Gastroesophageal sphincter (tissue), 4 donors: ENCODE results near the gene JDP2. TPM values are rescaled to one million over a fixed set of nuclear protein-coding genes. Genes with fewer than 3 reads are reported as not detected.

Source experiments
- ATAC-seq: fragments of 150-250 bp; one replicate; pipeline ENCODE4 v1.9.1; 2016; ENCODE audit warnings: mild to moderate bottlenecking, moderate library complexity
- H3K27ac ChIP-seq, 4 donors: fragments of 200-600 bp; sonication (generic) in 3 of 4; 1 replicate in 3 of 4; 2 replicates in 1 of 4; pipeline ENCODE4 v1.5.1; 2016 to 2019
- H3K27me3 ChIP-seq: fragments of 200-600 bp; sonication (generic); one replicate; pipeline ENCODE4 v1.5.1; 2019
- H3K36me3 ChIP-seq, 2 donors: fragments of 200-600 bp; sonication (generic); one replicate each; pipeline ENCODE4 v1.5.1; 2019; ENCODE audit warnings: control low read depth in 1 of 2
- H3K4me1 ChIP-seq, 3 donors: fragments of 200-600 bp; sonication (generic); 1 replicate in 2 of 3; 2 replicates in 1 of 3; pipeline ENCODE4 v1.5.1; 2016 to 2019; ENCODE audit warnings: control low read depth in 2 of 3
- H3K4me3 ChIP-seq, 2 donors: fragments of 200-600 bp; sonication (generic); one replicate each; pipeline ENCODE4 v1.5.1; 2019; ENCODE audit warnings: mild to moderate bottlenecking in 1 of 2, moderate library complexity in 1 of 2
- H3K9me3 ChIP-seq, 3 donors: fragments of 200-600 bp; sonication (generic); one replicate each; pipeline ENCODE4 v1.5.1; 2017 to 2019; ENCODE audit warnings: control low read depth in 2 of 3
- CTCF ChIP-seq, 4 experiments: fragments of 200-600 bp in 2 of 4; fragments of 450-650 bp in 2 of 4; sonication (generic) in 1 of 4; IDR thresholded peaks; one replicate each; pipeline ENCODE4 v1.5.1; 2017 to 2019; ENCODE audit warnings: antibody characterized with exemption in 4 of 4, mild to moderate bottlenecking in 2 of 4, moderate library complexity in 2 of 4
- EP300 ChIP-seq: sonication (generic); formaldehyde crosslinking; IDR thresholded peaks from one replicate; pipeline ENCODE4 v1.6.1; 2017; ENCODE audit warnings: antibody characterized with exemption, mild to moderate bottlenecking
- POLR2A ChIP-seq, 2 donors: fragments of 450-650 bp; IDR thresholded peaks; one replicate each; pipeline ENCODE4 v1.6.1; 2017; ENCODE audit warnings: antibody characterized with exemption in 2 of 2, mild to moderate bottlenecking in 2 of 2, moderate library complexity in 1 of 2
- POLR2AphosphoS5 ChIP-seq: sonication (generic); formaldehyde crosslinking; IDR thresholded peaks from one replicate; pipeline ENCODE4 v1.6.1; 2017; ENCODE audit warnings: antibody characterized with exemption
- WGBS, 2 donors: methylation state at CpG; one replicate each; pipeline ENCODE4 v1.1.5; 2018; ENCODE audit warnings: low coverage in 1 of 2; 5-methylcytosine and 5-hydroxymethylcytosine counted together
- total RNA-seq, 4 donors: library from RNA; depleted of rRNA; stranded (reverse); fragments of >200 nt; gene quantifications; one replicate each; pipeline ENCODE4 v1.1.0, GENCODE V29; 2016

JDP2 gene
- 10 to 100 TPM; 55.6 to 90.0 (median 70.8) TPM for total RNA-seq

GRCh38 chr14:75427482-75428229, at the start of gene JDP2:
Gene JDP2, plus strand, starts transcription at chr14:75428022. Its CDS starts 9,899 bp downstream, at chr14:75437921.
- peak within 1 kb of the TSS; percentile 95 to 97 (median 96) for H3K27ac ChIP-seq
- no CpG with 5 or more reads among the region's 93 CpGs for whole genome bisulfite sequencing, 2 donors
- H3K27me3 ChIP-seq = no peaks in the 10 kb centered on the region
- no peaks in the 10 kb centered on the region for H3K9me3 ChIP-seq
- peaks cover 0 to 57% (median 29%) of the 10 kb centered on the region in 3 donors for H3K4me1 ChIP-seq
- TF ChIP-seq CTCF (IDR thresholded peaks at IDR 0.05) = peak in 3 of 4 experiments; percentile 37 to 61 (median 54)
- peak; percentile 96 for TF ChIP-seq POLR2AphosphoS5
- no peak for TF ChIP-seq EP300
- TF ChIP-seq POLR2A (IDR thresholded peaks at IDR 0.05) = peak; percentile 87 to 88
- peak within 1 kb of the TSS; percentile 79 to 90 for H3K4me3 ChIP-seq
- peak; percentile 93 for ATAC-seq
- peaks cover 0 to 7% of the 10 kb centered on the region in 2 donors for H3K36me3 ChIP-seq

GRCh38 chr14:75379246-75379929, 48.4 kb upstream of the JDP2 start:
- no peak for ATAC-seq

GRCh38 chr14:75379930-75380270, 47.9 kb upstream of the JDP2 start:
- Histone ChIP-seq H3K27ac (no peak overlapping the region), H3K9me3 (no peaks in the 10 kb centered on the region), H3K4me1 (peaks cover 0 to 10% (median 0%) of the 10 kb centered on the region in 3 donors), H3K36me3 (no peaks in the 10 kb centered on the region), H3K27me3 (no peaks in the 10 kb centered on the region), H3K4me3 (no peak overlapping the region)
- ATAC-seq = no peak
- TF ChIP-seq CTCF (IDR thresholded peaks at IDR 0.05) (no peak), EP300 (no peak), POLR2AphosphoS5 (no peak), POLR2A (IDR thresholded peaks at IDR 0.05) (no peak)
- WGBS, 2 donors = 100% methylated on average over 1 of the region's 1 CpG; no CpG with 5 or more reads in 1 of the 2 donors

More at GRCh38 chr14:75379246-75379929, 48.4 kb upstream of the JDP2 start:
- Histone ChIP-seq H3K9me3 (no peaks in the 10 kb centered on the region), H3K27me3 (no peaks in the 10 kb centered on the region), H3K4me1 (peaks cover 0 to 10% (median 0%) of the 10 kb centered on the region in 3 donors), H3K36me3 (no peaks in the 10 kb centered on the region), H3K27ac (no peak overlapping the region), H3K4me3 (no peak overlapping the region)
- no peak for TF ChIP-seq POLR2A (IDR thresholded peaks at IDR 0.05)
- TF ChIP-seq POLR2AphosphoS5 = no peak
- TF ChIP-seq CTCF (IDR thresholded peaks at IDR 0.05) = no peak
- TF ChIP-seq EP300 = no peak
- 93% methylated on average over 3 of the region's 4 CpGs; no CpG with 5 or more reads in 1 of the 2 donors for WGBS, 2 donors

- 13 to 47% methylated on average over 1 to 2 of the region's 2 CpGs for WGBS, 2 donors
- no peaks in the 10 kb centered on the region for H3K9me3 ChIP-seq
- H3K27me3 ChIP-seq = no peaks in the 10 kb centered on the region
- H3K4me3 ChIP-seq = no peak overlapping the region
- ATAC-seq = no peak
- TF ChIP-seq POLR2AphosphoS5 (no peak), CTCF (IDR thresholded peaks at IDR 0.05) (no peak), POLR2A (IDR thresholded peaks at IDR 0.05) (no peak), EP300 (no peak)
- no peak overlapping the region for H3K27ac ChIP-seq
- peaks cover 0 to 10% (median 0%) of the 10 kb centered on the region in 3 donors for H3K4me1 ChIP-seq
- no peaks in the 10 kb centered on the region for H3K36me3 ChIP-seq
These were observed 47.2 kb upstream of the JDP2 start for GRCh38 chr14:75380656-75381055.
